HUDEP-2 (cell line): ENCODE results near the gene SGSM1.

Experiments used
- DNase-seq, 76 experiments: peaks; one replicate each; lab custom pipeline; 2025; ENCODE audit not compliant: unreplicated experiment in 76 of 76; lab: John Stamatoyannopoulos, UW

Gene SGSM1

GRCh38 chr22:24836282-24836681, 30.3 kb downstream of the SGSM1 start:
- peak in 6 of 76 experiments; percentile 11 to 37 (median 19) for DNase-seq

- DNase-seq = peak in 7 of 76 experiments; percentile 5 to 30 (median 11)
Measured at GRCh38 chr22:24837517-24837916, 31.5 kb downstream of the SGSM1 start.

- peak in 1 of 76 experiments; percentile 13 for DNase-seq
Measured at GRCh38 chr22:24841261-24841660, 35.2 kb downstream of the SGSM1 start.

- no peak for DNase-seq
Measured at GRCh38 chr22:24843048-24843447, 37.0 kb downstream of the SGSM1 start.

GRCh38 chr22:24845041-24845898, 39.3 kb downstream of the SGSM1 start:
- peak in 1 of 76 experiments; percentile 6 for DNase-seq

- DNase-seq = no peak
Measured at GRCh38 chr22:24847490-24847889, 41.5 kb downstream of the SGSM1 start.

GRCh38 chr22:24848559-24849168, 42.7 kb downstream of the SGSM1 start:
- DNase-seq = no peak

GRCh38 chr22:24855794-24856193, 49.8 kb downstream of the SGSM1 start:
- DNase-seq = no peak

GRCh38 chr22:24857576-24857975, 51.6 kb downstream of the SGSM1 start:
- DNase-seq = no peak

GRCh38 chr22:24859587-24859986, 53.6 kb downstream of the SGSM1 start:
- DNase-seq = no peak

GRCh38 chr22:24865508-24865907, 59.5 kb downstream of the SGSM1 start:
- DNase-seq = no peak

GRCh38 chr22:24867323-24868022, 61.5 kb downstream of the SGSM1 start:
- DNase-seq = no peak

GRCh38 chr22:24868979-24869378, 63.0 kb downstream of the SGSM1 start:
- DNase-seq = no peak

- peak in 21 of 76 experiments; percentile 2 to 77 (median 26) for DNase-seq
Measured at GRCh38 chr22:24871611-24872205, 65.7 kb downstream of the SGSM1 start.

- DNase-seq = no peak
Measured at GRCh38 chr22:24873226-24873625, 67.2 kb downstream of the SGSM1 start.

- DNase-seq = peak in 22 of 76 experiments; percentile 2 to 37 (median 9)
Measured at GRCh38 chr22:24875862-24876506, 70.0 kb downstream of the SGSM1 start.

GRCh38 chr22:24876700-24877099, 70.7 kb downstream of the SGSM1 start:
- DNase-seq = no peak

- DNase-seq = no peak
Measured at GRCh38 chr22:24878969-24879368, 73.0 kb downstream of the SGSM1 start.

- no peak for DNase-seq
Measured at GRCh38 chr22:24883432-24883831, 77.4 kb downstream of the SGSM1 start.

- DNase-seq = no peak
Measured at GRCh38 chr22:24887260-24887659, 81.2 kb downstream of the SGSM1 start.
